Adipose tissue (tissue), 3 donors: ENCODE results near the gene GPC3. TPM values are rescaled to one million over a fixed set of nuclear protein-coding genes. Genes with fewer than 3 reads are reported as not detected.

Experiments
- H3K27ac ChIP-seq: one replicate; pipeline ENCODE4 v1.5.1; 2013; ENCODE audit warnings: low read depth, low read length
- WGBS, 3 donors: extraction: QIAGEN DNeasy Blood & Tissue Kit; methylation state at CpG; one replicate each; pipeline ENCODE4 v1.1.7; 2013; 5-methylcytosine and 5-hydroxymethylcytosine counted together
- polyA plus RNA-seq, 3 donors: library from polyadenylated mRNA; stranded (reverse); fragments of 200-250 nt; gene quantifications; one replicate each; pipeline ENCODE4 v1.2.3, GENCODE V29; 2013
- donor health status: healthy with polysubstance abuse.
- donor health status: Bipolar disorder and iron deficiency.
- donor health status: healthy.

Gene GPC3
- polyA plus RNA-seq, 3 donors = 5.0 to 58.6 (median 14.1) TPM

GRCh38 chrX:133947996-133948395 lies 37.4 kb downstream of the GPC3 start:
- WGBS, 3 donors = 87 to 93% (median 90%) methylated on average over 1 of the region's 1 CpG

DNA sequence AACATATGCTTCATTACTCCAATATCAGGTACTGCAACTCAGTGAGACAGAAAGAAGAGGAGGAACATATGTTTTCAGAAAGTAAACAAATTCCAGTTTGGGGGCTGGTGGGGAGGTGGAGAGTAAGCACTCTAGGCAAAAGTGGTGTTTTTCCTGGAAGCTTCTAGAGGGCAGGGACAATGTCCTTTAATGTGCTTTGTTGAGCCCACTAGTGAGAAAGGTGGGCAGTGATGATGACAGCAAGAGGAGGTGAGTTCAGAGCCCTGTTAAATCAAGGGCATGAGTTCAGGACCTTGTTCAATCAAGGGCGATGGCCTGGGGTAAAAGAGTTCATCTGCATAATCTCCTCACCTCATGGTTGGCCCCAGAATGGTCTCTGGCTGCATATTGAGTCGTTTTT lies 38.4 kb downstream of the GPC3 start:
- 42 to 60% (median 44%) methylated on average over 2 of the region's 2 CpGs for WGBS, 3 donors

More at GRCh38 chrX:133947996-133948395, 37.4 kb downstream of the GPC3 start:
- H3K27ac ChIP-seq = no peak overlapping the region

GRCh38 chrX:133943507-133943906 lies 41.9 kb downstream of the GPC3 start:
- 73 to 94% (median 80%) methylated on average over 1 of the region's 1 CpG for WGBS, 3 donors
- H3K27ac ChIP-seq = no peak overlapping the region

More for the DNA sequence above, 38.4 kb downstream of the GPC3 start:
- no peak overlapping the region for H3K27ac ChIP-seq

GRCh38 chrX:133939655-133940302 lies 45.6 kb downstream of the GPC3 start:
- H3K27ac ChIP-seq = no peak overlapping the region
- 62 to 86% (median 72%) methylated on average over 2 of the region's 2 CpGs for WGBS, 3 donors

DNA sequence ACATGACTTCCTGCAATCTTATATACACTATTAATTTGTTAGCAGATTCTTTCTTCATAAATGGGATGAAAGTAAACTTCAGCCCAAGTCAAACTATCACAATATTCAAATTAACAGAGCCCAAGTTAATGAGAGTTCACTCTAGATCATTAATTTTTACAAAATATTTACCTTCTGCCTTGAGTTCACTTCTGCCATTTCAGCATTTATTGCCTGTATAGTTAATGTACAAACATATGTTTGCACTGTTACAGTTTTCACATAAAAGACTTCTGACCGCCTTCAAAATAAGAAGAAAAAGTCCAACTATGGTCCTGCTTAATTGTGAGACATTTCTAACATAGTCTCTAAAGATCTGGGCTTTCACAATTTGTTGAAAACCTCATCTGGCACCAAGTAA lies 46.9 kb downstream of the GPC3 start:
- WGBS, 3 donors = 59 to 95% (median 78%) methylated on average over 1 of the region's 1 CpG
- H3K27ac ChIP-seq = no peak overlapping the region

DNA sequence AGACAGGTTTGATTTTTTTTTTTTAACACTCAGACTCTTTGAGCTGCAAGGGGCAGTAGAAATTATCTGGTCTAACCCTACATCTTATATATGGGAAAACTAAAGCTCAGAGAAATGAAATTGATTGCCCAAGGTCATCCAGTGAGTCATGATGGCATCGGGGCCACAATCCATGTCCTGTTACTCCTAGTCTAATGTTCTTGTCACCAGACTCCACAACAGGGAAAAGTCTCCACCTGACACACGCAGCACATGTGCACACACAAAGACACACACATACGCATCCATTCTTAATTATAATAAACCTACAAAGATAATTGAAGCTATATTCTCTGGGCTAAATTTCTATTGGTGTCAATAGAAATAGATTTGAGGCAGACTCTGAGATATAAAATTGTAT lies 48.4 kb downstream of the GPC3 start:
- 85 to 95% (median 85%) methylated on average over 3 of the region's 3 CpGs for WGBS, 3 donors
- H3K27ac ChIP-seq = no peak overlapping the region

GRCh38 chrX:133935076-133935475 lies 50.3 kb downstream of the GPC3 start:
- no peak overlapping the region for H3K27ac ChIP-seq
- WGBS, 3 donors = 63 to 77% (median 66%) methylated on average over 4 of the region's 4 CpGs

- H3K27ac ChIP-seq = no peak overlapping the region
- 77 to 100% (median 96%) methylated on average over 2 of the region's 2 CpGs for WGBS, 3 donors
These were observed 52.1 kb downstream of the GPC3 start for GRCh38 chrX:133933316-133933715.

- no peak overlapping the region for H3K27ac ChIP-seq
- 87 to 93% (median 91%) methylated on average over 2 of the region's 2 CpGs for WGBS, 3 donors
These were observed 55.4 kb downstream of the GPC3 start for GRCh38 chrX:133929836-133930464.

DNA sequence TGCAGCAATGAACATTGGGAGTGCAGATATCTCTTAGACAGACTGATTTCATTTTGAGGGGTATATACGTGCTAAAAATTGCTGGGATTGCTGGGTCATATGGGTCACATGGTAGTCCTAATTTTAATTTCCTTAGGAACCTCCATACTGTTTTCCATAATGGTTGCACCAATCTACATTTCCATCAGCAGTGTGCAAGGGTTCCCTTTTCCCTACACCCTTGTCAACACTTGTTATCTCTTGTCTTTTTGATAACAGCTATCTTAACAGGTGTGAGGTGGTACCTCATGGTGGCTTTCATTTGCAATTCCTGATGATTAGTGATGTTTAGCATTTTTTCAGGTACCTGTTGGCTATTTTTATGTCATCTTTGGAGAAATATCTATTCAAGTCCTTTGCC lies 57.0 kb downstream of the GPC3 start:
- H3K27ac ChIP-seq = no peak overlapping the region
- 42 to 86% (median 82%) methylated on average over 1 of the region's 1 CpG for WGBS, 3 donors

DNA sequence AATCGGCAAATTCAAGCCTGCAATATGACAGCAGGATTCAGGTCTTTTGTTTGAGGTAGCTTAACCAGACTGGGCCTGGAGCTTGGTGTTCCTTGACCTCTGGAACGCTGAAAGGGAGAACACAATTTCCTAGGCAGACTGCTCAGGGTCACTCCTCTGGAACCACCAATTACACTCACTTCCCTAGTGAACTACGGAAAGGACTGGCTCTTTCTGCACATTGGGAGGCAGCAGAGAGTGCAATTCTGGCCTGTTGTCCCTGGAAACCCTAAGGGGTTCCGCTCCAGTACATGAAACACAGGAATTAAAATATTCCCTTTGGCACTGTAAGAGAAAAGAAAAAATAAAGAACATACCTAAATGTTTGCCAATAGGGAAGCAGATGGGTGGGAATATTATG lies 58.6 kb downstream of the GPC3 start:
- no peak overlapping the region for H3K27ac ChIP-seq
- 49 to 70% (median 60%) methylated on average over 4 of the region's 4 CpGs for WGBS, 3 donors

DNA sequence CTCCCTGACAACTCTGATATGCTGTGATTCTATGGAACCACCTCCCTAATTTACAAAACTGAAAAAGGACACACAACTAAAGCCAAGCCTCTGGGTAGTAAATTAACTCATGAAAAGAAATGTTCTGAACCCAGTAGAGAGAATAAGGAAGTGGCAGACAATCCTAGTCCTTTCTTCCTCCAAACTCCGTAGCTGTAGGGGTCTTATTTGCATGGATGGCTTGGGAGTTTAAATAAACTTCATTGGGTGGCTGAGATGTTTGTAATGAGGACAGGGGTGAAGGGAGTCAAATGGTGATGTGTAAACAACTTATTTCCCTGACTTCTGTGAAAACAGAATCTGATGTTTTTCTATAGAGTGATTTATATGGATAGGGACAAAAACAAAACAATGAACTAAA lies 59.3 kb downstream of the GPC3 start:
- 55 to 80% (median 79%) methylated on average over 1 of the region's 1 CpG for WGBS, 3 donors
- H3K27ac ChIP-seq = no peak overlapping the region

DNA sequence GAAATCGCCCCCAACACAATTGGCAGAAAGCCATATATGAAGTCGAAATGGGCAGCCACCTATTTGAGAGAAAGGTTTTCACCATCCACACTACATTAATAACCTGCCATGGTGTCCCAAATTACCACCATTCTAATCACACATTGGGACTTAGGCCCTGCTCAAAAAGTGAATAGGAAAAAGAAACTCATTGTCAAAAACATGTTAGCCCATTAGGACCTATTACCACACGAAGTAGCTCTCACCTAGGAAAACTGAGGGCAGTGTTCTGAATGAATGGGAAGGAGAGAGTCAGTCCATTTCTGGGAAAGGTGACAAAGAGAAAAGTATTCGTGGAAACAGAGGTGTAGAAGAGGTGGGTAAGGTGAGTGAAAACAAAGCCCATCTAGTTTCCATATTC lies 60.8 kb downstream of the GPC3 start:
- 54 to 85% (median 79%) methylated on average over 4 of the region's 4 CpGs for WGBS, 3 donors

GRCh38 chrX:133923548-133923947 lies 61.8 kb downstream of the GPC3 start:
- H3K27ac ChIP-seq = no peak overlapping the region
- WGBS, 3 donors = 61 to 88% (median 84%) methylated on average over 3 of the region's 3 CpGs

More for the DNA sequence above, 60.8 kb downstream of the GPC3 start:
- H3K27ac ChIP-seq = no peak overlapping the region

DNA sequence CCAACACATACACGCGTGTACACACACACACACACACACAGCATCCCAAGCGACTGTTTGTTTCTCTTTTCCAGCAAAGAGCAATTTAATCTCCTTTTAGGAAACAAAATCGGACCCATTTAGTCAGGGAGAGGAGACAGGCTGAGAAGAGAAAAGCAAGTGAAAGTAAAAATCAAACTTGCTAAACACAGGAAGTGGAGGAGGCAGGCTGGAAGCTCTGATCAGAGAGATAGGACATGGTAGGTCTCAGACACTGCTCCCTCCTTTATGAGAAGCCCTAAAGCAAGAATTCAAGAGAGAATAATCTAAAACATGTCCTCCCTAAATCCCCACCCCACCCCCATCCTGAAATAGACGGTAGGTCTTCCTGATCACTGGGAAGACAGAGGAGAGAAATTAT lies 62.3 kb downstream of the GPC3 start:
- WGBS, 3 donors = 44 to 65% (median 49%) methylated on average over 5 of the region's 5 CpGs
- no peak overlapping the region for H3K27ac ChIP-seq

DNA sequence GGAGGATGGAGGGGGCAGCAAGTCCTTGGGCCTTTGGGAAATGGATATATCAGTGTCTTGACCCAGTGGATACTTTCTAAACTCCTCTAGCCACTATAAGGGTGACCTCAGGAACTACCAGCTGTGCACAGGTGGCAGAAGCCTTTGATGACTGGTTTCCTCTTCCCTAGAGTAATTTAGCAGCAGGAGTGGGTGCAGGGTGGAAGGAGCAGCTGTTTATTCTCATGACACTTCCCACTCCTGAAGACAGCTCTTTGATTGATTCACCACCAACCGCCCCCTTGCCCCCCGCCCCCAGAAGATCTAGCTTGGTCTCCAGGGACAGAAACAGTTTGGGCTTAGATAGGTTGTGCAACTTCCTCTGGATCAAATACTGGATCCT lies 63.0 kb downstream of the GPC3 start:
- WGBS, 3 donors = 23 to 44% (median 31%) methylated on average over 2 of the region's 2 CpGs
- H3K27ac ChIP-seq = no peak overlapping the region

DNA sequence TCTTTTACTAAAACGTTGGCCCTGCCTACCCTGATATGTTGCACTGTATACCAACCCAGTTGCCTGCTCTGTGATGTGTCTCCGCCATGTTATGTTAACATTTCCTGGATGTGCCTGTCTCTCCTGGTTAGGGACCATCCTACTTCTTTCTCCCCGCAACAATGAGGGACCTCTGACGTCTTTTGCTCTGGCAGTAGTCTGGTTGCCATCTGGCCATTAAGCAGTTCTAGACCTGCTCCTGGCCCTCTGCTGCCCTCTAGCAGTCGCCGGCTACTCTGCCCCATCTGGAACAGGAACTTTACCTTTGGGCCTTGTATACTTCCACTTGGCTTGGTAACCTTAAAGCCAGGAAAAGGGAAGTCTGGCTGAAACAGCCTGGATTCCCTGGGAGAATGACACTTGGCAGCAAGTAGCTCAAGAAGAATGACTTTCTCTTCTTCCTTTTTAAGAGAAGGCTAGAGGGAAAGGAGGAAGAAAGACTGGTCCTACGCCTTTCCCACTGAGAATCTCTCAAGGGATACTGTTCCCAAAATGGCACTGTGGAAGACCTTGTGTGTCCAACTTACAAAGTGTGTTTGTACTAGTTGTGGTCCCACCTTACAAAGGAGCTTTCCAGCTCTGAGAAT lies 63.5 kb downstream of the GPC3 start:
- H3K27ac ChIP-seq = no peak overlapping the region
- 52 to 76% (median 60%) methylated on average over 7 of the region's 7 CpGs for WGBS, 3 donors

- WGBS, 3 donors = 71 to 89% (median 86%) methylated on average over 2 of the region's 2 CpGs
- H3K27ac ChIP-seq = no peak overlapping the region
These were observed 64.3 kb downstream of the GPC3 start for GRCh38 chrX:133921086-133921485.

DNA sequence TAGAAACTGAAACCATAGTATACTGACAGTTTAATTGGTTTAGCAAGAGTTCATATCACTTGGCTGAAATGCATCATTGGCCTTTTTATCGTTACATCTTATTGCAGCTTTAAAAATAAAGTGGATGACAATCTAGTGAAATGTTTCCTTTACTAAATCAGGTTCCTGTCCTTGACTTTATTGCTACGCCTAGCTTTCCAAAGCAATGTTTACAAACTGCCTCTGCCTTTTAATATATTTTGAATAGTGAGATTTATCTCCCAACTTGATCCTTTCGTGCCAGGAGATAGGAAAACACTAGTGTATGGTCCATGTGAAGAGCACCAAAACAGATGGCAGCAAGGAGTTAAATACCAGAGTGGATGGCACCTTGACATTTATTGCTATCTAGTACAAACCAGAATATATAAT lies 67.0 kb downstream of the GPC3 start:
- WGBS, 3 donors = 43 to 82% (median 65%) methylated on average over 3 of the region's 3 CpGs

More for the DNA sequence above, 67.0 kb downstream of the GPC3 start:
- no peak overlapping the region for H3K27ac ChIP-seq
